SU-DHL-6 (cell line): ENCODE results near the gene INPP5K.

Source experiments
- CTCF ChIP-seq: fragments of 200-600 bp; sonication (generic); IDR thresholded peaks from one replicate; pipeline ENCODE4 v1.5.1; 2017; ENCODE audit warnings: antibody characterized with exemption, mild to moderate bottlenecking, low read length, moderate library complexity; ENCODE audit not compliant: insufficient read depth, poor library complexity, severe bottlenecking
- EZH2phosphoT487 ChIP-seq: fragments of 200-600 bp; sonication (generic), shearing (Covaris generic); conservative IDR thresholded peaks from 2 replicates; pipeline ENCODE4 v1.6.1; 2018; ENCODE audit warnings: mild to moderate bottlenecking, antibody characterized with exemption, low read length, moderate library complexity, mixed read lengths

GRCh38 chr17:1560858-1561355 lies 44.5 kb upstream of the INPP5K start:
- TF ChIP-seq CTCF: no peak
- TF ChIP-seq EZH2phosphoT487: no peak
